Activated CD4-positive, CD25-positive, alpha-beta regulatory T cell treated with anti-CD3 and anti-CD28 coated beads, Interleukin-2, amount 50 U/mL, for 16 hours (primary cell): ENCODE measurements around the gene TRA2A.
A peak's percentile ranks its signal among the peaks of the same experiment; 100 is the strongest.
"Not testable (repeated sequence)": the region's sequence is repeated elsewhere in the genome, so short reads cannot be mapped to it uniquely, and the experiment has no call there.

Experiments used
- DNase-seq: peaks from one replicate; pipeline ENCODE4 v3.0.0-alpha.2; 2020; ENCODE audit warnings: low read depth, low spot score

TRA2A gene

GRCh38 chr7:23494009-23494408 is 37.8 kb downstream of the TRA2A start:
- DNase-seq: no peak

- DNase-seq: no peak
These were observed 40.3 kb downstream of the TRA2A start for GRCh38 chr7:23491502-23491901.

GRCh38 chr7:23490357-23491135 is 41.2 kb downstream of the TRA2A start:
- DNase-seq: peak; percentile 15

GRCh38 chr7:23488714-23489113 is 43.1 kb downstream of the TRA2A start:
- not testable (repeated sequence) for DNase-seq

- no peak for DNase-seq
These were observed 44.1 kb downstream of the TRA2A start for GRCh38 chr7:23487670-23488069.

GRCh38 chr7:23486002-23486773 is 45.6 kb downstream of the TRA2A start:
- no peak for DNase-seq

GRCh38 chr7:23482686-23483085 is 49.1 kb downstream of the TRA2A start:
- DNase-seq: no peak

- no peak for DNase-seq
These were observed 53.6 kb downstream of the TRA2A start for GRCh38 chr7:23477962-23478866.

GRCh38 chr7:23477157-23477499 is 54.7 kb downstream of the TRA2A start:
- no peak for DNase-seq

GRCh38 chr7:23476286-23477156 is 55.3 kb downstream of the TRA2A start:
- DNase-seq: no peak

GRCh38 chr7:23475576-23475839 is 56.3 kb downstream of the TRA2A start:
- DNase-seq: no peak

GRCh38 chr7:23474829-23475575 is 56.8 kb downstream of the TRA2A start:
- no peak for DNase-seq

GRCh38 chr7:23474094-23474828 is 57.5 kb downstream of the TRA2A start:
- DNase-seq: no peak

- no peak for DNase-seq
These were observed 58.0 kb downstream of the TRA2A start for GRCh38 chr7:23473844-23474093.

- DNase-seq: no peak
These were observed 58.6 kb downstream of the TRA2A start for GRCh38 chr7:23472956-23473843.

GRCh38 chr7:23472556-23472955 is 59.2 kb downstream of the TRA2A start:
- no peak for DNase-seq

GRCh38 chr7:23472046-23472445 is 59.7 kb downstream of the TRA2A start:
- no peak for DNase-seq

GRCh38 chr7:23471106-23471859 is 60.5 kb downstream of the TRA2A start:
- DNase-seq: no peak
